ENCODE measurements around the gene UCP3. TPM values are rescaled to one million over a fixed set of nuclear protein-coding genes. Genes with fewer than 3 reads are reported as not detected.

The UCP3 gene
- total and polyA plus RNA-seq, 2 of the 8 experiments (the other 6 are each of a cell fraction or from before 2014, with no cell fraction given), result 0.85 to 1.3 TPM

- Histone ChIP-seq H3K27ac (ENCODE audit: low read depth, low read length) (no peak overlapping the region), H2BK120ac (replicated peaks; ENCODE audit: low read depth, low read length) (no peak overlapping the region), H4K5ac (ENCODE audit: insufficient read length, low read depth, low read length) (no peak overlapping the region), H4K91ac (replicated peaks; ENCODE audit: insufficient read length, low read length) (no peak overlapping the region), H2BK5ac (ENCODE audit: low read depth, low read length) (no peak overlapping the region), H2BK20ac (ENCODE audit: low read length) (no peak overlapping the region), H2AFZ (ENCODE audit: low read length) (no peak overlapping the region), H3K4me2 (ENCODE audit: insufficient read depth in 1 of 2, low read depth in 2 of 2, low read length in 2 of 2) (no peak overlapping the region), H3K23ac (ENCODE audit: insufficient read length) (no peak overlapping the region), H2BK15ac (ENCODE audit: low read length) (no peak overlapping the region), H3K4me1 (replicated peaks in 1 of 4; ENCODE audit: control insufficient read depth in 3 of 4, insufficient read depth in 4 of 4, low read length in 3 of 4) (no peaks in the 10 kb centered on the region), H3K23me2 (ENCODE audit: low read depth, low read length) (no peaks in the 10 kb centered on the region), H3K9me3 (ENCODE audit: insufficient read depth in 2 of 2, low read depth in 1 of 2, low read length in 1 of 2) (no peaks in the 10 kb centered on the region), H3K36me3 (ENCODE audit: control insufficient read depth in 2 of 4, insufficient read depth in 4 of 4, low read length in 3 of 4) (peaks cover 0 to 7% (median 0%) of the 10 kb centered on the region in 4 experiments; a peak in 2 of 8 replicates), H3K14ac (ENCODE audit: insufficient read length) (no peak overlapping the region), H2AK5ac (ENCODE audit: low read depth, low read length) (no peak overlapping the region), H3K56ac (replicated peaks; ENCODE audit: insufficient read length, low read depth, low read length) (no peak overlapping the region), H3K79me2 (ENCODE audit: control insufficient read depth in 1 of 2, insufficient read depth in 2 of 2, low read length in 2 of 2) (no peaks in the 10 kb centered on the region), H3K4me3 (ENCODE audit: extremely low read depth in 1 of 4, insufficient read depth in 2 of 4, low read depth in 3 of 4, low read length in 4 of 4) (no peak overlapping the region), H4K8ac (ENCODE audit: extremely low read depth, insufficient read depth, low read length) (no peak overlapping the region), H3K4ac (replicated peaks; ENCODE audit: insufficient read length, low read depth, low read length) (no peak overlapping the region), H4K20me1 (replicated peaks in 1 of 2; ENCODE audit: control insufficient read depth in 1 of 2, insufficient read depth in 2 of 2, low read length in 2 of 2) (no peaks in the 10 kb centered on the region), H3K9ac (replicated peaks in 1 of 4; ENCODE audit: extremely low read depth in 1 of 4, low read depth in 3 of 4, low read length in 3 of 4) (no peak overlapping the region), H3K27me3 (replicated peaks in 1 of 4; ENCODE audit: control insufficient read depth in 3 of 4, extremely low read depth in 1 of 4, insufficient read depth in 3 of 4, low read length in 3 of 4) (no peaks in the 10 kb centered on the region), H3K79me1 (ENCODE audit: low read depth, low read length) (no peaks in the 10 kb centered on the region), H3K18ac (ENCODE audit: extremely low read depth, low read length) (no peak overlapping the region), H2BK12ac (ENCODE audit: low read depth, low read length) (no peak overlapping the region)
- FAIRE-seq (no peak), DNase-seq (ENCODE audit: low read depth in 1 of 2, low spot score in 2 of 2) (no peak)
- ChIA-PET CTCF (ENCODE audit: partially characterized antibody) (interaction anchor here (2.9 kb wide), 1 partner anchor 56 kb away, joined by 9 read pairs; no protein-coding TSS in a partner anchor), POLR2A (ENCODE audit: partially characterized antibody) (interaction anchor here (1.3 to 2.2 kb wide), 2 partner anchors 12 to 39 kb away, joined by 3 to 7 read pairs; partner anchors contain the start of gene UCP3)
- 85% methylated on average over 4 of the region's 4 CpGs; no CpG with 5 or more reads in 1 of the 2 experiments for WGBS, 2 experiments (ENCODE audit: extremely low coverage in 1 of 2, insufficient coverage in 1 of 2, insufficient read length in 1 of 2, insufficient replicate concordance in 2 of 2, low coverage in 1 of 2, low lambda C conversion rate in 2 of 2, missing lambda C conversion rate in 1 of 2)
- TF ChIP-seq POLR2A (IDR thresholded peaks at IDR 0.05; ENCODE audit: control extremely low read depth in 1 of 2, low read depth in 2 of 2, low read length in 2 of 2) (no peak), SP2 (IDR thresholded peaks at IDR 0.05; ENCODE audit: low read length) (no peak), SIX5 (IDR thresholded peaks at IDR 0.05; ENCODE audit: low read depth, low read length) (no peak), TCF12 (IDR thresholded peaks at IDR 0.05; ENCODE audit: low read depth, low read length) (no peak), EP300 (IDR thresholded peaks at IDR 0.05; ENCODE audit: borderline replicate concordance in 1 of 2, low read depth in 2 of 2, low read length in 2 of 2) (no peak), CREB1 (IDR thresholded peaks at IDR 0.05) (no peak), YY1 (IDR thresholded peaks at IDR 0.05; ENCODE audit: low read depth, low read length) (no peak), RFX5 (IDR thresholded peaks at IDR 0.05; ENCODE audit: borderline replicate concordance, low read depth, low read length) (no peak), GTF2F1 (IDR thresholded peaks at IDR 0.05; ENCODE audit: borderline replicate concordance, low read depth, low read length) (no peak), TBP (IDR thresholded peaks at IDR 0.05; ENCODE audit: low read depth, low read length) (no peak), POLR2AphosphoS5 (IDR thresholded peaks at IDR 0.05; ENCODE audit: low read depth, low read length) (no peak), SUZ12 (IDR thresholded peaks at IDR 0.05; ENCODE audit: low read length) (no peak), SAP30 (IDR thresholded peaks at IDR 0.05; ENCODE audit: insufficient read depth, insufficient replicate concordance, low read length) (no peak), CHD2 (IDR thresholded peaks at IDR 0.05; ENCODE audit: low read length) (no peak), POU5F1 (IDR thresholded peaks at IDR 0.05; ENCODE audit: low read depth, low read length) (no peak), CTBP2 (IDR thresholded peaks at IDR 0.05; ENCODE audit: borderline replicate concordance, insufficient read depth, insufficient read length, low read length) (no peak)
Measured at GRCh38 chr11:74019860-74020259, 11.0 kb upstream of the UCP3 start.

Measured in H1 (cell line).